GM21423 (cell line): Measurements from ENCODE around the gene IGSF6.
A peak's percentile ranks its signal among the peaks of the same experiment; 100 is the strongest.
"Not testable (repeated sequence)": the region's sequence is repeated elsewhere in the genome, so short reads cannot be mapped to it uniquely, and the experiment has no call there.

ENCODE experiments used
- ATAC-seq: cut with Tn5 transposase; IDR thresholded peaks from one replicate; pipeline ENCODE4 v1.9.1; 2021; ENCODE audit warnings: mild to moderate bottlenecking, moderate library complexity; ENCODE audit not compliant: unreplicated experiment

The IGSF6 gene

GRCh38 chr16:21654466-21654865 lies 2.1 kb upstream of the IGSF6 start:
- ATAC-seq: no peak

GRCh38 chr16:21653571-21653970 lies 1.2 kb upstream of the IGSF6 start:
- ATAC-seq: no peak

- ATAC-seq: no peak
Measured at GRCh38 chr16:21651515-21651914, 893 bp downstream of the IGSF6 start.

- no peak for ATAC-seq
Measured at GRCh38 chr16:21650521-21650920, 1.9 kb downstream of the IGSF6 start.

GRCh38 chr16:21649826-21650406 lies 2.5 kb downstream of the IGSF6 start:
- not testable (repeated sequence) for ATAC-seq

- ATAC-seq: peak; percentile 11
Measured at GRCh38 chr16:21647562-21648164, 4.7 kb downstream of the IGSF6 start.

GRCh38 chr16:21646721-21647561 lies 5.5 kb downstream of the IGSF6 start:
- peak; percentile 90 for ATAC-seq

GRCh38 chr16:21646091-21646490 lies 6.3 kb downstream of the IGSF6 start:
- ATAC-seq: no peak

- peak; percentile 25 for ATAC-seq
Measured at GRCh38 chr16:21645261-21645721, 7.1 kb downstream of the IGSF6 start.

- ATAC-seq: no peak
Measured at GRCh38 chr16:21644674-21645073, 7.7 kb downstream of the IGSF6 start.

- no peak for ATAC-seq
Measured at GRCh38 chr16:21643785-21644184, 8.6 kb downstream of the IGSF6 start.

- no peak for ATAC-seq
Measured at GRCh38 chr16:21642861-21643260, 9.5 kb downstream of the IGSF6 start.

GRCh38 chr16:21641916-21642315 lies 10.5 kb downstream of the IGSF6 start:
- no peak for ATAC-seq

GRCh38 chr16:21639493-21639892 lies 12.9 kb downstream of the IGSF6 start:
- no peak for ATAC-seq

GRCh38 chr16:21638573-21638975 lies 13.8 kb downstream of the IGSF6 start:
- ATAC-seq: no peak

- ATAC-seq: no peak
Measured at GRCh38 chr16:21637032-21637968, 15.1 kb downstream of the IGSF6 start.

GRCh38 chr16:21635694-21636093 lies 16.7 kb downstream of the IGSF6 start:
- ATAC-seq: not testable (repeated sequence)

GRCh38 chr16:21634216-21634615 lies 18.2 kb downstream of the IGSF6 start:
- ATAC-seq: no peak

GRCh38 chr16:21631951-21632575 lies 20.3 kb downstream of the IGSF6 start:
- ATAC-seq: not testable (repeated sequence)

GRCh38 chr16:21631376-21631775 lies 21.0 kb downstream of the IGSF6 start:
- not testable (repeated sequence) for ATAC-seq
